Measurements from ENCODE around the gene DGUOK.

The DGUOK gene

GRCh38 chr2:73993778-73994177 lies 67.1 kb downstream of the DGUOK start:
- no peak overlapping the region for H3K4me2 ChIP-seq (ENCODE audit: low read length)
- H3K36me3 ChIP-seq (ENCODE audit: insufficient read depth, low read length) = peaks cover 45% of the 10 kb centered on the region
- TF ChIP-seq EZH2 (IDR thresholded peaks at IDR 0.05; ENCODE audit: borderline replicate concordance, low read length) = no peak
- no peak for TF ChIP-seq CTCF (IDR thresholded peaks at IDR 0.05; ENCODE audit: low read length)
- no peak overlapping the region for H3K27ac ChIP-seq (ENCODE audit: low read depth, low read length, poor library complexity, severe bottlenecking)
- no peaks in the 10 kb centered on the region for H3F3A ChIP-seq (ENCODE audit: insufficient read depth, low read length)
- no peak overlapping the region for H2AFZ ChIP-seq (ENCODE audit: low read length)
- no peak overlapping the region for H3K9ac ChIP-seq (ENCODE audit: low read length)
- no peaks in the 10 kb centered on the region for H3K9me2 ChIP-seq (ENCODE audit: low read depth, low read length)
- peaks cover 7% of the 10 kb centered on the region for H3K4me1 ChIP-seq (ENCODE audit: insufficient read depth, low read length, severe bottlenecking)
- no peaks in the 10 kb centered on the region for H3K27me3 ChIP-seq (ENCODE audit: insufficient read depth, low read length)
- H3K9me3 ChIP-seq (ENCODE audit: low read length) = no peaks in the 10 kb centered on the region
- no peaks in the 10 kb centered on the region for H4K20me1 ChIP-seq (ENCODE audit: insufficient read depth, low read length)
- no peaks in the 10 kb centered on the region for H3K79me2 ChIP-seq (ENCODE audit: insufficient read depth, low read length)
- H3K4me3 ChIP-seq (ENCODE audit: low read depth, low read length, poor library complexity, severe bottlenecking) = no peak overlapping the region

GRCh38 chr2:73994178-73994831 lies 67.6 kb downstream of the DGUOK start:
- Histone ChIP-seq H3K36me3 (ENCODE audit: insufficient read depth, low read length) (peaks cover 45% of the 10 kb centered on the region), H3K4me1 (ENCODE audit: insufficient read depth, low read length, severe bottlenecking) (peaks cover 1% of the 10 kb centered on the region), H3K9ac (ENCODE audit: low read length) (no peak overlapping the region), H3K79me2 (ENCODE audit: insufficient read depth, low read length) (no peaks in the 10 kb centered on the region), H3F3A (ENCODE audit: insufficient read depth, low read length) (no peaks in the 10 kb centered on the region), H3K4me3 (ENCODE audit: low read depth, low read length, poor library complexity, severe bottlenecking) (no peak overlapping the region), H4K20me1 (ENCODE audit: insufficient read depth, low read length) (no peaks in the 10 kb centered on the region), H3K4me2 (ENCODE audit: low read length) (no peak overlapping the region), H3K27me3 (ENCODE audit: insufficient read depth, low read length) (no peaks in the 10 kb centered on the region), H3K27ac (ENCODE audit: low read depth, low read length, poor library complexity, severe bottlenecking) (no peak overlapping the region), H3K9me3 (ENCODE audit: low read length) (no peaks in the 10 kb centered on the region), H2AFZ (ENCODE audit: low read length) (no peak overlapping the region), H3K9me2 (ENCODE audit: low read depth, low read length) (no peaks in the 10 kb centered on the region)
- TF ChIP-seq EZH2 (IDR thresholded peaks at IDR 0.05; ENCODE audit: borderline replicate concordance, low read length) (no peak), CTCF (IDR thresholded peaks at IDR 0.05; ENCODE audit: low read length) (no peak)

GRCh38 chr2:73995810-73996209 lies 69.1 kb downstream of the DGUOK start:
- H3K27ac ChIP-seq (ENCODE audit: low read depth, low read length, poor library complexity, severe bottlenecking) = no peak overlapping the region
- H3K9ac ChIP-seq (ENCODE audit: low read length) = no peak overlapping the region
- no peaks in the 10 kb centered on the region for H4K20me1 ChIP-seq (ENCODE audit: insufficient read depth, low read length)
- H2AFZ ChIP-seq (ENCODE audit: low read length) = no peak overlapping the region
- H3K4me2 ChIP-seq (ENCODE audit: low read length) = no peak overlapping the region
- no peaks in the 10 kb centered on the region for H3K27me3 ChIP-seq (ENCODE audit: insufficient read depth, low read length)
- no peaks in the 10 kb centered on the region for H3K79me2 ChIP-seq (ENCODE audit: insufficient read depth, low read length)
- peaks cover 30% of the 10 kb centered on the region for H3K36me3 ChIP-seq (ENCODE audit: insufficient read depth, low read length)
- no peaks in the 10 kb centered on the region for H3K9me3 ChIP-seq (ENCODE audit: low read length)
- TF ChIP-seq EZH2 (IDR thresholded peaks at IDR 0.05; ENCODE audit: borderline replicate concordance, low read length) = no peak
- peak; percentile 38; the same call in 1 of the 2 replicates for TF ChIP-seq CTCF (IDR thresholded peaks at IDR 0.05; ENCODE audit: low read length)
- H3F3A ChIP-seq (ENCODE audit: insufficient read depth, low read length) = no peaks in the 10 kb centered on the region
- no peaks in the 10 kb centered on the region for H3K9me2 ChIP-seq (ENCODE audit: low read depth, low read length)
- H3K4me3 ChIP-seq (ENCODE audit: low read depth, low read length, poor library complexity, severe bottlenecking) = no peak overlapping the region
- H3K4me1 ChIP-seq (ENCODE audit: insufficient read depth, low read length, severe bottlenecking) = no peaks in the 10 kb centered on the region

Data from OCI-LY1 (cell line).